ENCODE data around the gene INTU. TPM values are rescaled to one million over a fixed set of nuclear protein-coding genes. Genes with fewer than 3 reads are reported as not detected.

Gene INTU
- total and polyA plus RNA-seq, 4 donors = 2.5 to 37.0 (median 6.6) TPM

GRCh38 chr4:127660284-127660885 lies 27.6 kb downstream of the INTU start:
- Histone ChIP-seq H3K9me3 (ENCODE audit: control insufficient read depth in 4 of 4, insufficient read depth in 3 of 4, low read length in 3 of 4) (no peaks in the 10 kb centered on the region), H3K4me3 (no peak overlapping the region), H3K27me3 (ENCODE audit: control insufficient read depth in 3 of 3, insufficient read depth in 3 of 3, low read length in 2 of 3) (no peaks in the 10 kb centered on the region), H3K9ac (ENCODE audit: insufficient read depth in 1 of 2, low read length in 2 of 2) (no peak overlapping the region), H3K36me3 (ENCODE audit: control insufficient read depth in 4 of 4, insufficient read depth in 4 of 4, low read length in 4 of 4) (peaks cover 0 to 5% (median 3%) of the 10 kb centered on the region in 4 donors), H3K4me1 (ENCODE audit: control insufficient read depth in 5 of 5, insufficient read depth in 5 of 5, low read length in 5 of 5) (no peaks in the 10 kb centered on the region), H3K27ac (ENCODE audit: low read depth in 1 of 2, low read length in 1 of 2) (no peak overlapping the region)
- 92 to 95% methylated on average over 6 of the region's 6 CpGs for WGBS, 2 donors
- no peak for TF ChIP-seq CTCF (IDR thresholded peaks at IDR 0.05; ENCODE audit: control extremely low read depth, extremely low read depth)
- ATAC-seq (ENCODE audit: insufficient read depth, low FRiP score) (no peak), DNase-seq (no peak)

GRCh38 chr4:127667116-127667515 lies 34.4 kb downstream of the INTU start:
- ATAC-seq (ENCODE audit: insufficient read depth, low FRiP score) = no peak
- Histone ChIP-seq H3K9me3 (ENCODE audit: control insufficient read depth in 4 of 4, insufficient read depth in 3 of 4, low read length in 3 of 4) (no peaks in the 10 kb centered on the region), H3K4me3 (no peak overlapping the region), H3K27me3 (ENCODE audit: control insufficient read depth in 3 of 3, insufficient read depth in 3 of 3, low read length in 2 of 3) (no peaks in the 10 kb centered on the region), H3K9ac (ENCODE audit: insufficient read depth in 1 of 2, low read length in 2 of 2) (no peak overlapping the region), H3K36me3 (ENCODE audit: control insufficient read depth in 4 of 4, insufficient read depth in 4 of 4, low read length in 4 of 4) (peaks cover 0 to 4% (median 0%) of the 10 kb centered on the region in 4 donors), H3K27ac (ENCODE audit: low read depth in 1 of 2, low read length in 1 of 2) (no peak overlapping the region), H3K4me1 (ENCODE audit: control insufficient read depth in 5 of 5, insufficient read depth in 5 of 5, low read length in 5 of 5) (no peaks in the 10 kb centered on the region)
- no peak for DNase-seq
- WGBS, 2 donors = 86 to 93% methylated on average over 2 of the region's 2 CpGs
- TF ChIP-seq CTCF (IDR thresholded peaks at IDR 0.05; ENCODE audit: control extremely low read depth, extremely low read depth) = no peak

GRCh38 chr4:127667772-127668171 lies 35.0 kb downstream of the INTU start:
- Histone ChIP-seq H3K4me1 (ENCODE audit: control insufficient read depth in 5 of 5, insufficient read depth in 5 of 5, low read length in 5 of 5) (no peaks in the 10 kb centered on the region), H3K4me3 (no peak overlapping the region), H3K27me3 (ENCODE audit: control insufficient read depth in 3 of 3, insufficient read depth in 3 of 3, low read length in 2 of 3) (no peaks in the 10 kb centered on the region), H3K9me3 (ENCODE audit: control insufficient read depth in 4 of 4, insufficient read depth in 3 of 4, low read length in 3 of 4) (no peaks in the 10 kb centered on the region), H3K27ac (ENCODE audit: low read depth in 1 of 2, low read length in 1 of 2) (no peak overlapping the region), H3K9ac (ENCODE audit: insufficient read depth in 1 of 2, low read length in 2 of 2) (no peak overlapping the region), H3K36me3 (ENCODE audit: control insufficient read depth in 4 of 4, insufficient read depth in 4 of 4, low read length in 4 of 4) (peaks cover 0 to 4% (median 0%) of the 10 kb centered on the region in 4 donors)
- TF ChIP-seq CTCF (IDR thresholded peaks at IDR 0.05; ENCODE audit: control extremely low read depth, extremely low read depth) = no peak
- DNase-seq = no peak
- WGBS, 2 donors = 94 to 97% methylated on average over 2 of the region's 2 CpGs
- ATAC-seq (ENCODE audit: insufficient read depth, low FRiP score) = no peak

- DNase-seq (peak in 1 of 3 donors; percentile 6), ATAC-seq (ENCODE audit: insufficient read depth, low FRiP score) (no peak)
- Histone ChIP-seq H3K27ac (ENCODE audit: low read depth in 1 of 2, low read length in 1 of 2) (no peak overlapping the region), H3K4me3 (no peak overlapping the region), H3K36me3 (ENCODE audit: control insufficient read depth in 4 of 4, insufficient read depth in 4 of 4, low read length in 4 of 4) (peaks cover 0 to 4% (median 0%) of the 10 kb centered on the region in 4 donors), H3K27me3 (ENCODE audit: control insufficient read depth in 3 of 3, insufficient read depth in 3 of 3, low read length in 2 of 3) (no peaks in the 10 kb centered on the region), H3K4me1 (ENCODE audit: control insufficient read depth in 5 of 5, insufficient read depth in 5 of 5, low read length in 5 of 5) (no peaks in the 10 kb centered on the region), H3K9me3 (ENCODE audit: control insufficient read depth in 4 of 4, insufficient read depth in 3 of 4, low read length in 3 of 4) (no peaks in the 10 kb centered on the region), H3K9ac (ENCODE audit: insufficient read depth in 1 of 2, low read length in 2 of 2) (no peak overlapping the region)
- WGBS, 2 donors = 76 to 88% methylated on average over 2 of the region's 2 CpGs
- no peak for TF ChIP-seq CTCF (IDR thresholded peaks at IDR 0.05; ENCODE audit: control extremely low read depth, extremely low read depth)
Measured at GRCh38 chr4:127668770-127669169, 36.0 kb downstream of the INTU start.

Data from lung (tissue), 12 donors.